H9 (cell line): ENCODE measurements around the gene KDM1B. TPM values are rescaled to one million over a fixed set of nuclear protein-coding genes. Genes with fewer than 3 reads are reported as not detected.

ENCODE experiments used
- DNase-seq: peaks from one replicate; pipeline ENCODE4 v3.0.0-alpha.2; 2017
- H2AFZ ChIP-seq: one replicate; pipeline ENCODE4 v1.6.1; 2013; ENCODE audit warnings: mild to moderate bottlenecking, low read length, control low read depth, moderate library complexity
- H2AK5ac ChIP-seq: 2 replicates; pipeline ENCODE4 v1.6.1; 2013; ENCODE audit warnings: low read length, control low read depth, mixed read lengths; ENCODE audit not compliant: insufficient read length
- H2BK120ac ChIP-seq: one replicate; pipeline ENCODE4 v1.6.1; 2013; ENCODE audit warnings: low read depth, mild to moderate bottlenecking, low read length, control low read depth, inconsistent platforms; ENCODE audit not compliant: poor library complexity, severe bottlenecking
- H2BK12ac ChIP-seq: 2 replicates; pipeline ENCODE4 v1.6.1; 2013; ENCODE audit warnings: low read length, control low read depth, mixed read lengths, low read depth; ENCODE audit not compliant: insufficient read length
- H2BK15ac ChIP-seq: 2 replicates; pipeline ENCODE4 v1.6.1; 2013; ENCODE audit warnings: low read depth, low read length, control low read depth
- H2BK20ac ChIP-seq: one replicate; pipeline ENCODE4 v1.6.1; 2013; ENCODE audit warnings: low read depth, mild to moderate bottlenecking, low read length, control low read depth, inconsistent platforms; ENCODE audit not compliant: poor library complexity, severe bottlenecking
- H2BK5ac ChIP-seq: 2 replicates; pipeline ENCODE4 v1.6.1; 2013; ENCODE audit warnings: low read length, control low read depth, mixed read lengths; ENCODE audit not compliant: insufficient read length
- H3K14ac ChIP-seq: 2 replicates; pipeline ENCODE4 v1.6.1; 2013; ENCODE audit warnings: low read length, control low read depth; ENCODE audit not compliant: insufficient read depth
- H3K18ac ChIP-seq: 2 replicates; pipeline ENCODE4 v1.6.1; 2013; ENCODE audit warnings: low read depth, mild to moderate bottlenecking, mixed read lengths, low read length, control low read depth; ENCODE audit not compliant: insufficient read length
- H3K23ac ChIP-seq: 2 replicates; pipeline ENCODE4 v1.6.1; 2013; ENCODE audit warnings: low read length, control low read depth, mixed read lengths, low read depth; ENCODE audit not compliant: insufficient read length
- H3K23me2 ChIP-seq: 2 replicates; pipeline ENCODE4 v1.6.1; 2013; ENCODE audit warnings: low read depth, mild to moderate bottlenecking, mixed read lengths, low read length, control low read depth; ENCODE audit not compliant: insufficient read length, poor library complexity, severe bottlenecking
- H3K27ac ChIP-seq: 2 replicates; pipeline ENCODE4 v1.5.1; 2013; ENCODE audit warnings: low read length, control low read depth, mixed read lengths, low read depth; ENCODE audit not compliant: insufficient read length
- H3K27me3 ChIP-seq: 2 replicates; pipeline ENCODE4 v1.6.1; 2013; ENCODE audit warnings: low read length, control low read depth, inconsistent platforms; ENCODE audit not compliant: insufficient read depth
- H3K4ac ChIP-seq: 2 replicates; pipeline ENCODE4 v1.6.1; 2013; ENCODE audit warnings: low read depth, mild to moderate bottlenecking, control low read depth, inconsistent platforms, low read length, moderate library complexity
- H3K4me1 ChIP-seq: 2 replicates; pipeline ENCODE4 v1.6.1; 2013; ENCODE audit warnings: low read length, control low read depth, inconsistent platforms; ENCODE audit not compliant: insufficient read depth
- H3K4me2 ChIP-seq: 2 replicates; pipeline ENCODE4 v1.6.1; 2013; ENCODE audit warnings: low read length, control low read depth, mixed read lengths; ENCODE audit not compliant: insufficient read length, insufficient read depth
- H3K56ac ChIP-seq: 2 replicates; pipeline ENCODE4 v1.6.1; 2013; ENCODE audit warnings: low read depth, mild to moderate bottlenecking, mixed read lengths, low read length, control low read depth; ENCODE audit not compliant: insufficient read length
- H3K79me1 ChIP-seq: 2 replicates; pipeline ENCODE4 v1.6.1; 2013; ENCODE audit warnings: low read depth, mild to moderate bottlenecking, moderate library complexity, low read length, control low read depth, inconsistent platforms; ENCODE audit not compliant: insufficient read depth, poor library complexity, severe bottlenecking
- H3K79me2 ChIP-seq: 2 replicates; pipeline ENCODE4 v1.6.1; 2013; ENCODE audit warnings: low read length, control low read depth, inconsistent platforms; ENCODE audit not compliant: insufficient read depth
- H3K9ac ChIP-seq: 2 replicates; pipeline ENCODE4 v1.6.1; 2013; ENCODE audit warnings: low read length, control low read depth, mixed read lengths; ENCODE audit not compliant: insufficient read length; ENCODE audit errors: extremely low read depth
- H3K9me3 ChIP-seq: one replicate; pipeline ENCODE4 v1.6.1; 2013; ENCODE audit warnings: low read depth, low read length, inconsistent platforms; ENCODE audit not compliant: control insufficient read depth
- H3T11ph ChIP-seq: one replicate; pipeline ENCODE4 v1.6.1; 2013; ENCODE audit warnings: mild to moderate bottlenecking, low read length, control low read depth, inconsistent platforms
- H4K20me1 ChIP-seq: one replicate; pipeline ENCODE4 v1.6.1; 2013; ENCODE audit not compliant: control insufficient read depth, insufficient read length, insufficient read depth
- H4K5ac ChIP-seq: 2 replicates; pipeline ENCODE4 v1.6.1; 2013; ENCODE audit warnings: low read depth, mild to moderate bottlenecking, mixed read lengths, low read length, control low read depth; ENCODE audit not compliant: insufficient read length
- H4K8ac ChIP-seq: replicated peaks from 2 replicates; pipeline ENCODE4 v1.6.1; 2013; ENCODE audit warnings: low read length, control low read depth, mixed read lengths, low read depth; ENCODE audit not compliant: insufficient read length
- H4K91ac ChIP-seq: 2 replicates; pipeline ENCODE4 v1.6.1; 2013; ENCODE audit warnings: low read depth, mild to moderate bottlenecking, moderate library complexity, mixed read lengths, low read length, control low read depth; ENCODE audit not compliant: insufficient read length
- H3K27ac Mint-ChIP-seq, 3 experiments: 2 replicates in 2 of 3; 3 replicates in 1 of 3; pipeline ENCODE4 v1.8.0; 2020 to 2021; ENCODE audit warnings: mixed read lengths in 3 of 3, mild to moderate bottlenecking in 1 of 3, moderate library complexity in 1 of 3
- H3K27me3 Mint-ChIP-seq: 2 replicates; pipeline ENCODE4 v1.8.0; 2021; ENCODE audit warnings: low read depth, mild to moderate bottlenecking, moderate library complexity, mixed read lengths
- H3K36me3 Mint-ChIP-seq, 3 experiments: 2 replicates in 2 of 3; 3 replicates in 1 of 3; pipeline ENCODE4 v1.8.0; 2020 to 2021; ENCODE audit warnings: low read depth in 3 of 3, mixed read lengths in 3 of 3; ENCODE audit not compliant: insufficient read depth in 1 of 3
- H3K4me1 Mint-ChIP-seq, 2 experiments: 2 replicates each; pipeline ENCODE4 v1.8.0; 2020; ENCODE audit warnings: mixed read lengths in 2 of 2
- H3K4me3 Mint-ChIP-seq, 2 experiments: 2 replicates in 1 of 2; 3 replicates in 1 of 2; pipeline ENCODE4 v1.8.0; 2020 to 2021; ENCODE audit warnings: mild to moderate bottlenecking in 2 of 2, mixed read lengths in 2 of 2, moderate library complexity in 1 of 2
- H3K9me3 Mint-ChIP-seq, 2 experiments: 2 replicates in 1 of 2; 3 replicates in 1 of 2; pipeline ENCODE4 v1.8.0; 2020; ENCODE audit warnings: mild to moderate bottlenecking in 2 of 2, mixed read lengths in 2 of 2, moderate library complexity in 1 of 2
- WGBS: extraction: QIAGEN DNeasy Blood & Tissue Kit; methylation state at CpG from one replicate; pipeline ENCODE4 v1.1.7; 2013; ENCODE audit warnings: missing lambda C conversion rate, low lambda C conversion rate, mixed read lengths; ENCODE audit not compliant: insufficient read length; ENCODE audit errors: extremely low coverage; 5-methylcytosine and 5-hydroxymethylcytosine counted together
- total RNA-seq: library from RNA; stranded (reverse); gene quantifications from 2 replicates; pipeline ENCODE4 v1.2.1, GENCODE V29; 2021
- TF ChIP-seq, protein P1 (sequence below): fragments of 200-600 bp; sonication (generic); conservative IDR thresholded peaks from 3 replicates; pipeline ENCODE4 v1.8.0; 2021; ENCODE audit warnings: antibody characterized with exemption, mild to moderate bottlenecking

Gene KDM1B
- total RNA-seq, 1 experiment from 2014 or later: 5.4 TPM

DNA sequence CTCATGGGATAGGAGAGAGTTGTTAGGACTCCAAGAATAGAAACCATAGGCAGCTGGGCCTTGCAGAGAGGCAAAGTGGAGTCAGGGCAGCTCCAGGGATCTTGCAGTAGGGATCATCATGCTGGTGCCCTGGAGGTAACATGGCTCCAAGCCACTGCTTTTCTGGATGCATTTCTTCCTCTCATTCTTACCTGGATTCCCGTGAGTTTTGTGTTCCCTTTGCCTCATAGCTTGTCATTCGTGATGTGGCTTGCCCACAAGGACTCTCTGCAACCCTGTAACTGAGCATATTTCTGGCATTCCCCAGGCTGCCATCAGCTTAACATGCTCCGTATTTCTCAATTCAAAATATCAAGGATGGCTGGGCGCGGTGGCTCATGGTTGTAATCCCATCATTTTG is 38.1 kb upstream of the KDM1B start:
- H2BK20ac ChIP-seq: no peak overlapping the region
- H4K20me1 ChIP-seq: no peaks in the 10 kb centered on the region
- H3K4me1 ChIP-seq: no peaks in the 10 kb centered on the region
- no peaks in the 10 kb centered on the region for H3K79me1 ChIP-seq
- no peaks in the 10 kb centered on the region for H3K27me3 ChIP-seq
- H3K4ac ChIP-seq: no peak overlapping the region
- H3K4me1 Mint-ChIP-seq: peaks cover 3 to 4% of the 10 kb centered on the region in 2 experiments; a peak in 3 of 4 replicates
- TF ChIP-seq, protein P1, sequence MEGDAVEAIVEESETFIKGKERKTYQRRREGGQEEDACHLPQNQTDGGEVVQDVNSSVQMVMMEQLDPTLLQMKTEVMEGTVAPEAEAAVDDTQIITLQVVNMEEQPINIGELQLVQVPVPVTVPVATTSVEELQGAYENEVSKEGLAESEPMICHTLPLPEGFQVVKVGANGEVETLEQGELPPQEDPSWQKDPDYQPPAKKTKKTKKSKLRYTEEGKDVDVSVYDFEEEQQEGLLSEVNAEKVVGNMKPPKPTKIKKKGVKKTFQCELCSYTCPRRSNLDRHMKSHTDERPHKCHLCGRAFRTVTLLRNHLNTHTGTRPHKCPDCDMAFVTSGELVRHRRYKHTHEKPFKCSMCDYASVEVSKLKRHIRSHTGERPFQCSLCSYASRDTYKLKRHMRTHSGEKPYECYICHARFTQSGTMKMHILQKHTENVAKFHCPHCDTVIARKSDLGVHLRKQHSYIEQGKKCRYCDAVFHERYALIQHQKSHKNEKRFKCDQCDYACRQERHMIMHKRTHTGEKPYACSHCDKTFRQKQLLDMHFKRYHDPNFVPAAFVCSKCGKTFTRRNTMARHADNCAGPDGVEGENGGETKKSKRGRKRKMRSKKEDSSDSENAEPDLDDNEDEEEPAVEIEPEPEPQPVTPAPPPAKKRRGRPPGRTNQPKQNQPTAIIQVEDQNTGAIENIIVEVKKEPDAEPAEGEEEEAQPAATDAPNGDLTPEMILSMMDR: no peak
- no CpG with 5 or more reads among the region's 5 CpGs for WGBS
- H3K9me3 ChIP-seq: no peaks in the 10 kb centered on the region
- no peak overlapping the region for H4K5ac ChIP-seq
- H2AK5ac ChIP-seq: no peak overlapping the region
- no peak overlapping the region for H2BK120ac ChIP-seq
- H3T11ph ChIP-seq: no peak overlapping the region
- no peaks in the 10 kb centered on the region for H3K23me2 ChIP-seq
- no peaks in the 10 kb centered on the region for H3K36me3 Mint-ChIP-seq
- H3K18ac ChIP-seq: no peak overlapping the region
- H3K27ac Mint-ChIP-seq: peak overlapping the region in 1 of 3 experiments; percentile 30; a peak in 1 of 7 replicates
- H2AFZ ChIP-seq: no peak overlapping the region
- no peak overlapping the region for H3K4me2 ChIP-seq
- no peaks in the 10 kb centered on the region for H3K79me2 ChIP-seq
- no peak overlapping the region for H2BK12ac ChIP-seq
- H3K23ac ChIP-seq: no peak overlapping the region
- H3K4me3 Mint-ChIP-seq: no peak overlapping the region
- no peak for DNase-seq
- H3K27ac ChIP-seq: no peak overlapping the region
- no peak overlapping the region for H3K9ac ChIP-seq
- H3K9me3 Mint-ChIP-seq: no peaks in the 10 kb centered on the region; a peak in 1 of 5 replicates
- H4K91ac ChIP-seq: no peak overlapping the region
- no peak overlapping the region for H3K56ac ChIP-seq
- no peak overlapping the region for H4K8ac ChIP-seq
- H2BK5ac ChIP-seq: no peak overlapping the region
- H3K14ac ChIP-seq: no peak overlapping the region
- peaks cover 14% of the 10 kb centered on the region for H3K27me3 Mint-ChIP-seq
- no peak overlapping the region for H2BK15ac ChIP-seq
